Colonic mucosa (tissue), 4 donors: ENCODE results near the gene VEPH1. TPM values are rescaled to one million over a fixed set of nuclear protein-coding genes. Genes with fewer than 3 reads are reported as not detected.

ENCODE experiments used
- DNase-seq: peaks from one replicate; pipeline ENCODE4 v3.0.0-alpha.2; 2020
- H3K27ac ChIP-seq: fragments of 200-600 bp; one replicate; pipeline ENCODE4 v1.8.0; 2021
- H3K27me3 ChIP-seq: fragments of 200-600 bp; one replicate; pipeline ENCODE4 v1.8.0; 2021
- H3K36me3 ChIP-seq: fragments of 200-600 bp; one replicate; pipeline ENCODE4 v1.8.0; 2021
- H3K4me1 ChIP-seq: fragments of 200-600 bp; one replicate; pipeline ENCODE4 v1.8.0; 2021; ENCODE audit warnings: mild to moderate bottlenecking
- H3K4me3 ChIP-seq: fragments of 200-600 bp; one replicate; pipeline ENCODE4 v1.8.0; 2021
- H3K9ac ChIP-seq, 2 donors: one replicate each; pipeline ENCODE4 v1.7.0; 2013; ENCODE audit warnings: control low read depth in 2 of 2, low read depth in 2 of 2, low read length in 2 of 2
- H3K9me3 ChIP-seq: fragments of 200-600 bp; one replicate; pipeline ENCODE4 v1.8.0; 2021
- CTCF ChIP-seq: fragments of 200-600 bp; IDR thresholded peaks from one replicate; pipeline ENCODE4 v1.8.0; 2022; ENCODE audit warnings: antibody characterized with exemption, mild to moderate bottlenecking
- intact Hi-C: fragments of 100-400 bp; cut with DNase I; formaldehyde crosslinking; loops from one replicate; pipeline ENCODE4 v1.14.1; 2022
- total RNA-seq, 2 donors: library from RNA; stranded (reverse); fragmentation: NEBNext Ultra II Directional in 1 of 2; extraction: Animal tissue kit (Norgen Biotek cat#: 25700) in 1 of 2; gene quantifications; one replicate each; pipeline ENCODE4 v1.2.1, GENCODE V29; 2021
- donor health status: healthy.
- donor health status: DM: no; HTN: no; CAD: no.
- donor health status: DM: no; HTN: no; CAD: no.

The VEPH1 gene
- total RNA-seq, 2 donors from 2014 or later = 1.3 to 2.7 TPM

- intact Hi-C loops = no loop called here
- no peaks in the 10 kb centered on the region for H3K9me3 ChIP-seq
- no peak overlapping the region for H3K27ac ChIP-seq
- H3K36me3 ChIP-seq = no peaks in the 10 kb centered on the region
- H3K4me3 ChIP-seq = no peak overlapping the region
- TF ChIP-seq CTCF = no peak
- H3K9ac ChIP-seq = no peak overlapping the region
- no peak for DNase-seq
- H3K4me1 ChIP-seq = no peaks in the 10 kb centered on the region
- no peaks in the 10 kb centered on the region for H3K27me3 ChIP-seq
Measured at GRCh38 chr3:157362348-157362747, 140.9 kb downstream of the VEPH1 start.

GRCh38 chr3:157360044-157360443 lies 143.2 kb downstream of the VEPH1 start:
- DNase-seq = no peak
- Histone ChIP-seq H3K9me3 (no peaks in the 10 kb centered on the region), H3K9ac (no peak overlapping the region), H3K27ac (no peak overlapping the region), H3K4me1 (no peaks in the 10 kb centered on the region), H3K36me3 (no peaks in the 10 kb centered on the region), H3K4me3 (no peak overlapping the region), H3K27me3 (no peaks in the 10 kb centered on the region)
- TF ChIP-seq CTCF = no peak
- intact Hi-C loops = no loop called here

- no peaks in the 10 kb centered on the region for H3K9me3 ChIP-seq
- DNase-seq = no peak
- H3K27me3 ChIP-seq = no peaks in the 10 kb centered on the region
- no peaks in the 10 kb centered on the region for H3K36me3 ChIP-seq
- H3K4me1 ChIP-seq = no peaks in the 10 kb centered on the region
- no peak overlapping the region for H3K4me3 ChIP-seq
- H3K9ac ChIP-seq = no peak overlapping the region
- intact Hi-C loops = no loop called here
- TF ChIP-seq CTCF = no peak
- no peak overlapping the region for H3K27ac ChIP-seq
Measured at GRCh38 chr3:157356541-157356940, 146.7 kb downstream of the VEPH1 start.

- Histone ChIP-seq H3K27me3 (no peaks in the 10 kb centered on the region), H3K9ac (no peak overlapping the region), H3K9me3 (no peaks in the 10 kb centered on the region), H3K4me3 (no peak overlapping the region), H3K36me3 (no peaks in the 10 kb centered on the region), H3K27ac (no peak overlapping the region), H3K4me1 (no peaks in the 10 kb centered on the region)
- DNase-seq = no peak
- intact Hi-C loops = no loop called here
- no peak for TF ChIP-seq CTCF
Measured at GRCh38 chr3:157355276-157355675, 147.9 kb downstream of the VEPH1 start.

GRCh38 chr3:157354722-157355121 lies 148.5 kb downstream of the VEPH1 start:
- intact Hi-C loops = no loop called here
- DNase-seq = peak; percentile 24
- Histone ChIP-seq H3K4me1 (no peaks in the 10 kb centered on the region), H3K27me3 (no peaks in the 10 kb centered on the region), H3K4me3 (no peak overlapping the region), H3K9me3 (no peaks in the 10 kb centered on the region), H3K9ac (no peak overlapping the region), H3K36me3 (no peaks in the 10 kb centered on the region), H3K27ac (no peak overlapping the region)
- no peak for TF ChIP-seq CTCF

GRCh38 chr3:157354254-157354653 lies 149.0 kb downstream of the VEPH1 start:
- DNase-seq = no peak
- intact Hi-C loops = no loop called here
- no peak for TF ChIP-seq CTCF
- H3K4me1 ChIP-seq = no peaks in the 10 kb centered on the region
- H3K27me3 ChIP-seq = no peaks in the 10 kb centered on the region
- no peaks in the 10 kb centered on the region for H3K9me3 ChIP-seq
- no peak overlapping the region for H3K4me3 ChIP-seq
- H3K9ac ChIP-seq = no peak overlapping the region
- H3K36me3 ChIP-seq = no peaks in the 10 kb centered on the region
- no peak overlapping the region for H3K27ac ChIP-seq
